ENCODE measurements around the gene BBS9.

The BBS9 gene

GRCh38 chr7:33425395-33425794 lies 296.0 kb downstream of the BBS9 start:
- no peak for TF ChIP-seq TAF1 (IDR thresholded peaks at IDR 0.05; ENCODE audit: borderline replicate concordance, insufficient read depth, low read length)
- TF ChIP-seq POLR2AphosphoS5 (IDR thresholded peaks at IDR 0.05; ENCODE audit: low read depth, low read length): no peak
- no peak for TF ChIP-seq SIN3A (IDR thresholded peaks at IDR 0.05; ENCODE audit: borderline replicate concordance, insufficient read depth, low read length)
- TF ChIP-seq REST (IDR thresholded peaks at IDR 0.05; ENCODE audit: insufficient read depth in 1 of 2, low read depth in 2 of 2, low read length in 2 of 2): no peak
- no peak for TF ChIP-seq FOXP2 (optimal IDR thresholded peaks at IDR 0.05; ENCODE audit: borderline replicate concordance, extremely low read depth, extremely low read length, insufficient read depth)

- TF ChIP-seq FOXP2 (optimal IDR thresholded peaks at IDR 0.05; ENCODE audit: borderline replicate concordance, extremely low read depth, extremely low read length, insufficient read depth): no peak
- no peak for TF ChIP-seq POLR2AphosphoS5 (IDR thresholded peaks at IDR 0.05; ENCODE audit: low read depth, low read length)
- TF ChIP-seq SIN3A (IDR thresholded peaks at IDR 0.05; ENCODE audit: borderline replicate concordance, insufficient read depth, low read length): no peak
- no peak for TF ChIP-seq REST (IDR thresholded peaks at IDR 0.05; ENCODE audit: insufficient read depth in 1 of 2, low read depth in 2 of 2, low read length in 2 of 2)
- TF ChIP-seq TAF1 (IDR thresholded peaks at IDR 0.05; ENCODE audit: borderline replicate concordance, insufficient read depth, low read length): no peak
Observed at GRCh38 chr7:33425929-33426678, 296.7 kb downstream of the BBS9 start.

GRCh38 chr7:33428415-33428814 lies 299.1 kb downstream of the BBS9 start:
- TF ChIP-seq POLR2AphosphoS5 (IDR thresholded peaks at IDR 0.05; ENCODE audit: low read depth, low read length): no peak
- no peak for TF ChIP-seq FOXP2 (optimal IDR thresholded peaks at IDR 0.05; ENCODE audit: borderline replicate concordance, extremely low read depth, extremely low read length, insufficient read depth)
- TF ChIP-seq SIN3A (IDR thresholded peaks at IDR 0.05; ENCODE audit: borderline replicate concordance, insufficient read depth, low read length): no peak
- no peak for TF ChIP-seq TAF1 (IDR thresholded peaks at IDR 0.05; ENCODE audit: borderline replicate concordance, insufficient read depth, low read length)
- no peak for TF ChIP-seq REST (IDR thresholded peaks at IDR 0.05; ENCODE audit: insufficient read depth in 1 of 2, low read depth in 2 of 2, low read length in 2 of 2)

GRCh38 chr7:33431543-33431942 lies 302.2 kb downstream of the BBS9 start:
- TF ChIP-seq REST (IDR thresholded peaks at IDR 0.05; ENCODE audit: insufficient read depth in 1 of 2, low read depth in 2 of 2, low read length in 2 of 2) (no peak), FOXP2 (optimal IDR thresholded peaks at IDR 0.05; ENCODE audit: borderline replicate concordance, extremely low read depth, extremely low read length, insufficient read depth) (no peak), POLR2AphosphoS5 (IDR thresholded peaks at IDR 0.05; ENCODE audit: low read depth, low read length) (no peak), SIN3A (IDR thresholded peaks at IDR 0.05; ENCODE audit: borderline replicate concordance, insufficient read depth, low read length) (no peak), TAF1 (IDR thresholded peaks at IDR 0.05; ENCODE audit: borderline replicate concordance, insufficient read depth, low read length) (no peak)
